SK-N-MC (cell line): ENCODE results near the gene CXCL12.

ENCODE experiments used
- DNase-seq: peaks from one replicate; pipeline ENCODE4 v3.0.0-alpha.2; 2011; ENCODE audit warnings: low read depth, low spot score
- H3K27ac ChIP-seq: fragments of 200-600 bp; sonication (generic); 2 replicates; pipeline ENCODE4 v1.5.1; 2016; ENCODE audit warnings: mixed run types
- H3K36me3 ChIP-seq: fragments of 200-600 bp; sonication (generic); 2 replicates; pipeline ENCODE4 v1.6.1; 2017; ENCODE audit warnings: antibody characterized with exemption, low read length, mixed read lengths; ENCODE audit not compliant: insufficient read depth
- H3K4me3 ChIP-seq: fragments of 200-600 bp; sonication (generic); 2 replicates; pipeline ENCODE4 v1.5.1; 2016
- H3K9ac ChIP-seq: fragments of 200-600 bp; sonication (generic); 2 replicates; pipeline ENCODE4 v1.8.0; 2017; ENCODE audit warnings: mixed run types, mixed read lengths; ENCODE audit not compliant: insufficient read length
- H3K9me3 ChIP-seq: fragments of 200-600 bp; sonication (generic); 2 replicates; pipeline ENCODE4 v1.6.1; 2017; ENCODE audit warnings: low read depth, mild to moderate bottlenecking, antibody characterized with exemption, low read length, moderate library complexity, mixed read lengths
- EZH2 ChIP-seq: fragments of 200-600 bp; sonication (generic); IDR thresholded peaks from one replicate; pipeline ENCODE4 v1.6.1; 2017; ENCODE audit warnings: antibody characterized with exemption
- FOXP2 ChIP-seq: optimal IDR thresholded peaks from 2 replicates; pipeline ENCODE3; 2011; ENCODE audit warnings: mild to moderate bottlenecking, moderate library complexity; ENCODE audit not compliant: insufficient read depth; ENCODE audit errors: extremely low read length, control extremely low read depth
- POLR2AphosphoS5 ChIP-seq: IDR thresholded peaks from 2 replicates; pipeline ENCODE4 v1.6.1; 2012; ENCODE audit warnings: mild to moderate bottlenecking, low read depth, low read length, borderline replicate concordance

The CXCL12 gene

GRCh38 chr10:44404741-44405437, 20.0 kb upstream of the CXCL12 start:
- no peak for TF ChIP-seq EZH2
- TF ChIP-seq FOXP2, result no peak
- TF ChIP-seq POLR2AphosphoS5, result no peak
- H3K4me3 ChIP-seq, result no peak overlapping the region

GRCh38 chr10:44402465-44403195, 17.7 kb upstream of the CXCL12 start:
- Histone ChIP-seq H3K4me3 (no peak overlapping the region), H3K27ac (no peak overlapping the region), H3K36me3 (no peaks in the 10 kb centered on the region), H3K9me3 (no peaks in the 10 kb centered on the region), H3K9ac (no peak overlapping the region)
- DNase-seq, result no peak
- no peak for TF ChIP-seq POLR2AphosphoS5
- no peak for TF ChIP-seq FOXP2
- TF ChIP-seq EZH2, result no peak

More at GRCh38 chr10:44404741-44405437, 20.0 kb upstream of the CXCL12 start:
- no peak overlapping the region for H3K27ac ChIP-seq
- H3K9me3 ChIP-seq, result no peaks in the 10 kb centered on the region
- DNase-seq, result no peak
- no peaks in the 10 kb centered on the region for H3K36me3 ChIP-seq
- no peak overlapping the region for H3K9ac ChIP-seq

DNA sequence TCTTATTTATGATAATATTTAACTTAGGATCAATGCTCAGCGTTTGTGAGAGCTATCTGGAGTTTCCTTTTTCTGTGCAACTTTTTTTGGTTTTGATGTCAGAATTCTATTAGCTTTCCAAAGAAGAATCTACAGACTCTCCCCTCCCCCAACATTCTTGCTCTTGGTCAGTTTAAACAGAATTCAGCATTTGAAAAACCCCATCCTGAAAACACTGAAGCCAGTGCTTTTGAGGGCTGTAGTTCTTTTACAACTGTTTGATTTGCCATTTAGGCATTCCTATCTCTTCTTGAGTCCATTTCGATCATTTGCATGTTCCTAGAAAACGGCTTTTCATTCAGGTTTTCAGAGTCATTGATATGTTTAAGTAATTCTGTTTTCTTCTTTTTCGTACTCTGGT, 15.6 kb upstream of the CXCL12 start:
- Histone ChIP-seq H3K36me3 (no peaks in the 10 kb centered on the region), H3K4me3 (no peak overlapping the region), H3K9ac (no peak overlapping the region), H3K27ac (no peak overlapping the region), H3K9me3 (no peaks in the 10 kb centered on the region)
- no peak for DNase-seq
- TF ChIP-seq FOXP2 (no peak), EZH2 (no peak), POLR2AphosphoS5 (no peak)

DNA sequence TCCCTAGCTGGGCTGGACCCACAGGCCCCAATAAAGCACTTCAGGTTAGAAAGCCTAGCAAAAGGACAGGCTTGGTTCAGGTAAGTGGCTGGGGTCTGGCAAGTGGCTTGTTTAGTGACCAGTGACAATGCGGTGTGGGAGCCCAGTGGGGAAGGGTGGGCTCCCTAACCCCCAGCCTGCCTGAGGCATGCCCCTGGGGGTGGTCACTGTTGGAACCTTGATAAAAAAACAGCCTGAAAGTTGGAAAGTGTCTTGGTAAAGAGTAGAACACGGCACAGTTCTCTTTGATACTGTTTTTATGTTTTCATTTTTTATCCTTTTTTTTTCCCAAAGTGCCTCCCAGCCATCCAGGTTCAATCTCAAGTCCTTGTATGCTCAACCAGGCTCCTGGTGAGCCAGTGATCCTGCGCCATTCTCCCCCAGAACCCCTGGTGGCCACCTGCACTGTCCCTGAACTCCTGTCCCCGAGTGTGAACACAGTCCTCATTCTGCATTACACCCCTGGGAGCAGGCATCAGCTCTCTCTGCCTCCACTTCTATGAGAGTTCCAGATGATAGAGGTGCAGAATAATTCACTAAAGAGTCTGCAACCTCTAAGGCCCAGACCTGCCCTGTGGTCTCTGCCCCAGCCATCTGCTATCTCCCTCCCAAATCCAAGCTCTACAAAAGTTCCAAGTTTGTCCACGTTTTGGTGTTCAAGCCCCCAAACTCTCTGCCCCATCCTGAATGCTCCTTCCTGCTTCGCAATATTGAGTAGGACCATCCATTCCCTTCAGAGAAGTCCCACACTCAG, 15.0 kb upstream of the CXCL12 start:
- no peak for TF ChIP-seq POLR2AphosphoS5
- no peak for TF ChIP-seq EZH2
- TF ChIP-seq FOXP2, result no peak
- DNase-seq, result no peak
- H3K27ac ChIP-seq, result no peak overlapping the region
- peak overlapping the region; percentile 36; the same call in 1 of the 2 replicates for H3K4me3 ChIP-seq
- H3K36me3 ChIP-seq, result no peaks in the 10 kb centered on the region
- no peaks in the 10 kb centered on the region for H3K9me3 ChIP-seq
- H3K9ac ChIP-seq, result no peak overlapping the region

DNA sequence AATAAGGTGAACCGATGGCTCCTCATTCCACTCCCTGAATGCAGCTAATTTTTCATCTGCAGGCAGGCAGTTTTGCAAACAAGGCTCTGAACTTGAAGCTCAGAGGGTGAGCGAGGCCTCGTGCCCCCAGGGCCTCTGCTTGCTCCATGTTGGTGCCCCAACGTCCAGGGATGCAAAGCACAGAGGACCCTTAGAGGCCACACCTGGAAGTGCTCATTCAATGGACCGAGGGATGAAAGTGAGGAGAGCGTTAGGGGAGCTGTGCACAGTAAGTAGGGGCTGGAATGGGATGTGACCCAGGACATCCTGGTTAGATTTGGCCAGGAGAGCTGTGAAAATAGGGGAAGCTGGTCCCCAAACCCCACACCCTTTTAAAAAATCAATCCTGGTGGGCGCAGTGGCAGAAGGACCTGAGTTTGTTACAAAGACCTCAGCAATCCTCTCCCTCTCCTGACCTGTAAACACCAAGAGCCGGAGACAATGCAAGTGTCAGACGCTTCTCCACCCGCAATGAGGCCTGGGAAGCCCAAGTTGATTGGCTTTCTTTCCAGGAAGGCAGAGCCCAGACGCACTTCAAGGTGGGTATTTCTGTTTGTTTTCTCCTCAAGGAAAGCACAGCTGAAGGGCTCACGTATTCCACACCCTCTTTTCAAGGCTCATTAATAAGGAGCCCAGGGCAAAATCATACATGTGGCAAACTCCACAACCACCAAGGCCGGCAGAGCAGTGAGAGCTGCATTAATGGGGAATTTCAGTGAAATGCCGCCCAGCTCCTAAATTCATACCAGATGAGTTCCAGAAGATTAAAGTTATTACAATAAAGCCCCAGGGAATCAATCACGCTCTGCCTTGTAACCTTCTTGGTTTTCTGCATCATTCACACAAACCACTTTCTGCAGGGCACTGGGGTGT, 14.1 kb upstream of the CXCL12 start:
- H3K9ac ChIP-seq, result no peak overlapping the region
- no peak overlapping the region for H3K27ac ChIP-seq
- no peaks in the 10 kb centered on the region for H3K36me3 ChIP-seq
- TF ChIP-seq EZH2 (no peak), POLR2AphosphoS5 (no peak; the same call in 1 of the 2 replicates), FOXP2 (no peak)
- H3K4me3 ChIP-seq, result peak overlapping the region; percentile 36
- DNase-seq, result peak; percentile 58
- H3K9me3 ChIP-seq, result no peaks in the 10 kb centered on the region

DNA sequence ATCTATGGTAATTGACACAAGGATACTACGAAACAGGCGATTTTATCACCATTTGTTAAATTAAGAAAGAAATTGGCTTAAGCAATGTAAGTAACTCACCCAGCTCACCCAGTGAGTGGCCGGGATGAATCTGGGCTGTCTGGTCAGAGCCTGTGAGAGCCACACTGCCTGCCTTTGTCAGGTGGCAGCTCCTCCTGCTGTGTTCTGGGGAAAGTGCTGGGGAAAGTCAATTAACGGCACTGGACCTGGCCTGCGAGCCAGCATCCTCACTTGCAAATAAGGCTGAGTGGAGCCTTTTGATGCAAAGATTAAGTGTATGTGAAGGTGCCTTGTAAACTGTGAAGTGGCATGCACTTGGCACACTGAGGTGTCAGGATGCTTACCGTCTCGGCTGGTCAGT, 13.4 kb upstream of the CXCL12 start:
- H3K9me3 ChIP-seq, result no peaks in the 10 kb centered on the region
- H3K9ac ChIP-seq, result no peak overlapping the region
- H3K36me3 ChIP-seq, result no peaks in the 10 kb centered on the region
- no peak overlapping the region for H3K4me3 ChIP-seq
- H3K27ac ChIP-seq, result no peak overlapping the region
- TF ChIP-seq EZH2 (no peak), FOXP2 (no peak), POLR2AphosphoS5 (no peak)
- DNase-seq, result no peak

DNA sequence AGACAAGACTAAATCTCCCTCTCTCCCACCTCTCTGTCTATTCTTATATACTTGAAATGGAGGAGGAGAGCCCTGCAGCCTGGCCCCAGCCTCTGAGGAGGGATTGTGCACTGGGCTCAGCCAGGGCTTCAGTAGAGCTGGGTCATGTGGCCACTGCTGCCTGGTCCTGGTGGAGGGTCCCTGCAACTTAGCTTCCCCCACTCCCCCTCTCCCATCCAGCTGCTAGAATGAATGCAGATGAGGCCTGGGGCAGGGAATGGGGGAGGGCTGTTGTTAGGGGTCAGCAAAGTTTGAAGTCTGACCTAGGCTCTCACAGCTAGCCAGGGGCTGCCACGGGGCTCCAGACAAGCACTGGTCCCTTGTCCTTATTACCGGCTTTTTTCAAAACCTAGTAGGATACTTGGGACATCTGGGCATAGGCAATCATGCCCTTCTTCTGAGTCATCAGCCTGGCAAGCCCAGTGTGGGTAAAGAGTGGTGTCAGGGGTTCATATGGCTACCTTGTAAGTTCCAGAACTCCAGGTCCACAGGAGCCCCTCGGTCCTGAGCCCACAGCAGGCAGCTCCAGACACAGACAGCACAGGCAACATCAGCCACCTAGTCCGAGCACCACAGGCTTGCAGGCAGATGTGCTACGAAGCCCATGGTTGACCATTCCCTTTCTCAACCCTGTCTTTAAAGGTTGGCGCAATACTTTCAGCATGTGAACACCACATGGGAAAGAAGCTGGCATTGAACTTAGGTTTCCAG, 12.8 kb upstream of the CXCL12 start:
- Histone ChIP-seq H3K9me3 (no peaks in the 10 kb centered on the region), H3K9ac (no peak overlapping the region), H3K4me3 (no peak overlapping the region), H3K36me3 (no peaks in the 10 kb centered on the region), H3K27ac (no peak overlapping the region)
- no peak for DNase-seq
- TF ChIP-seq EZH2 (no peak), POLR2AphosphoS5 (no peak), FOXP2 (no peak)
